Activated T-cell treated with anti-CD3 and anti-CD28 coated beads for 4 hours (primary cell): Measurements from ENCODE around the gene INSC.
A peak's percentile ranks its signal among the peaks of the same experiment; 100 is the strongest.
"Not testable (repeated sequence)": the region's sequence is repeated elsewhere in the genome, so short reads cannot be mapped to it uniquely, and the experiment has no call there.

Experiments
- DNase-seq: peaks from one replicate; pipeline ENCODE4 v3.0.0-alpha.2; 2020

Gene INSC

GRCh38 chr11:15114501-15115475, at the start of gene INSC:
Gene INSC (plus strand): TSS chr11:15114923. CDS start chr11:15149175, 34,252 bp downstream.
- no peak for DNase-seq

- not testable (repeated sequence) for DNase-seq
These were observed 45.0 kb upstream of the INSC start for GRCh38 chr11:15069751-15070150.

GRCh38 chr11:15071556-15072255, 43.0 kb upstream of the INSC start:
- no peak for DNase-seq

GRCh38 chr11:15072551-15073143, 42.1 kb upstream of the INSC start:
- no peak for DNase-seq

GRCh38 chr11:15073361-15074205, 41.1 kb upstream of the INSC start, which contains the start of gene CALCB:
Gene CALCB (plus strand): TSS chr11:15073593. CDS start chr11:15074719, 1,126 bp downstream.
- peak; percentile 17 for DNase-seq

- peak; percentile 81 for DNase-seq
These were observed 40.2 kb upstream of the INSC start for GRCh38 chr11:15074206-15075161.

- DNase-seq, result no peak
These were observed 39.6 kb upstream of the INSC start for GRCh38 chr11:15075162-15075526.

- no peak for DNase-seq
These were observed 23.5 kb upstream of the INSC start for GRCh38 chr11:15091175-15091574.

- DNase-seq, result no peak
These were observed 23.1 kb upstream of the INSC start for GRCh38 chr11:15091625-15092024.

GRCh38 chr11:15093432-15093831, 21.3 kb upstream of the INSC start:
- no peak for DNase-seq

GRCh38 chr11:15095736-15096228, 18.9 kb upstream of the INSC start:
- no peak for DNase-seq

GRCh38 chr11:15097411-15097810, 17.3 kb upstream of the INSC start:
- DNase-seq, result no peak

GRCh38 chr11:15099267-15099666, 15.5 kb upstream of the INSC start:
- DNase-seq, result no peak

- peak; percentile 28 for DNase-seq
These were observed 13.5 kb upstream of the INSC start for GRCh38 chr11:15101072-15101709.

- no peak for DNase-seq
These were observed 10.6 kb upstream of the INSC start for GRCh38 chr11:15104166-15104565.

- DNase-seq, result no peak
These were observed 8.3 kb upstream of the INSC start for GRCh38 chr11:15106201-15106965.

GRCh38 chr11:15107730-15108515, 6.8 kb upstream of the INSC start:
- no peak for DNase-seq

GRCh38 chr11:15108592-15109130, 6.1 kb upstream of the INSC start:
- DNase-seq, result no peak

- no peak for DNase-seq
These were observed 5.1 kb upstream of the INSC start for GRCh38 chr11:15109602-15110001.
